Activated gamma-delta T cell (primary cell): ENCODE measurements around the gene PARG.
"Not testable (repeated sequence)": the region's sequence is repeated elsewhere in the genome, so short reads cannot be mapped to it uniquely, and the experiment has no call there.

ENCODE experiments used
- DNase-seq: peaks from one replicate; lab custom pipeline; 2025; lab: John Stamatoyannopoulos, UW

Gene PARG

DNA sequence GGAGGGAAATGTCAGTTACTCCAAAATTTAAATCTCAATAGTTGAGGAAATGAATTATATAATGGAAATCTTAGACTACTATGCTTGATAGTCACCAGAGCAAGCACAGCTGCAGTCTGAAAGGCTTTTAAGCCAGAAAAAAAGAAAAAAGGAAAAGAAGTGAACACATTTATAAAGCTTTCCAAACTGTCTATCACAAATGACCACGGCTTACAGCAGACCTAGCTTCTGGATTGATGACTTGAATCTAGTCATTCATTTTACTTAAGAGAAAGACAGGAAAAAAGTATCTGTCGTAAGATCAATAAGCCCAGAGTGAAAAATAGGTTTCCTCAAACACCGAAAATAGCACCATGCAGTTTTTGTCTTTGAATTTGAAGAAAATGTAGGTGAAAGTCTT, 111.8 kb downstream of the PARG start:
- DNase-seq = no peak

- no peak for DNase-seq
Observed at GRCh38 chr10:49827297-49827696, 114.5 kb downstream of the PARG start.

DNA sequence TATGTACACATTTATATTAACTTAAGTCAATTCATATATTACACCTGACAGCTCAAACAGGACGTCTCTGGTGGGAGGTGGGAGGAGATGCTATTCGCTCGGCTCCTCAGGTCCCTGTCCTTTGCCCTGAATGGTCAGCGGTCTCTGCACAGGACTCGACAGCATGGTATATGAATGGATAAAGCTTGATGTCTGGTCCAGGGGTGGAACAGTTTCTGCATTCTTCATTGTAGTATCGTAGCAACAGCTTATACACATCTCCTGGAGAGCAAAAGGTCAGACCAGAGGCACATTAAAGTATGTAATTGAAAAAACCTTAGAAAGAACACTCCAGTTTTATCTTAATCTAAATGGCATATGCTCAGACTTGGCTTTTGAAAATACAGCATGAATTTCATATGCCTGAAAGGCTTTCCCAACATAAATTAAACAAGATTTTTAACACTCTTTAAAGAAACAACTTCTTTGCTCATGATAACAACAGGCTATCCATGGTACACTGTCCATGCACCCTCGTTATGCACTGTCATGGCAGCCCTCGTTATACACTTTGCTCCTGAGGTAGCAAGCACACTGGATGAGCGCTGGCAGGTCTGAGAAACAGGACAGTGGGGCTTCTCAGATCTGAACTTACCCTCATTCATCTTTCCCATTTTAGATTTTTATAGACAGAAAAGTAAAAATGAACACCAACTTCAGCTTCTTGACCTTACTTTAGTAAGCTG, 122.4 kb downstream of the PARG start:
- no peak for DNase-seq

DNA sequence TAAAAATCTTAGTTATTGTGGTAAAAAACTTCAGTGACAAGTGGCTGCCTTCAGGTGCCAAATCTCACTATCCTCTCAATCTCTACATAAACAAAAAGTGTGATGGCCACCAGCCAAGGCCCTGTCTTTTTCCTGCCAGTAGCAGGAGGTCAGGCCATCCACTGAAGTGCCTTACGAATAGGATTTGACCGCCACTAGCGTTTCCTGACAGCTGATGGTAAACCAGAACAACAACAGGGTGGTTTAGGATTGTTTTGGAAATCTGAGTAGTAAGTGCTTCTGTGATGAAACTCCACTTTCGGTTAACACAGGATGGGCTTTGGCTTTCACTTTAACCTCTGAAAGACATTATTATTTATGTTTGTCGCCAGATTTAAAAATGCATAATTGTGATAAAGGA, 124.0 kb downstream of the PARG start:
- no peak for DNase-seq

DNA sequence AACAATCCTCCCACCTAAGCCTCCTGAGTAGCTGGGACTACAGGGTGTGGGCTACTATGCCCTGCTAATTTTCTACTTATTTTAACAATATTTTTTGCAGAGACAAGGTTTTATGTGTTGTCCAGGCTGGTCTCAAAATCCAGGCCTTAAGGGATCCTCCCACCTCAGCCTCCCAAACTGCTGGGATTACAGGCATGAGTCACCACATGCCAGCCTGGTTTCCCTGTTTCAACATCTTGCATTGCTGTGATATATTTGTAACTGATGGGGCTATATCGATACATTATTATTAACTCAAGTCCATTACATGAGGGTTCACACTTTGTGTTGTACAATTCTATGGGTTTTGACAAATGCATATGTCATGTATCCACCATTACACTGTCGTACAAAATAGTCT, 137.8 kb downstream of the PARG start:
- DNase-seq = no peak

GRCh38 chr10:49798275-49798674, 143.6 kb downstream of the PARG start:
- no peak for DNase-seq

DNA sequence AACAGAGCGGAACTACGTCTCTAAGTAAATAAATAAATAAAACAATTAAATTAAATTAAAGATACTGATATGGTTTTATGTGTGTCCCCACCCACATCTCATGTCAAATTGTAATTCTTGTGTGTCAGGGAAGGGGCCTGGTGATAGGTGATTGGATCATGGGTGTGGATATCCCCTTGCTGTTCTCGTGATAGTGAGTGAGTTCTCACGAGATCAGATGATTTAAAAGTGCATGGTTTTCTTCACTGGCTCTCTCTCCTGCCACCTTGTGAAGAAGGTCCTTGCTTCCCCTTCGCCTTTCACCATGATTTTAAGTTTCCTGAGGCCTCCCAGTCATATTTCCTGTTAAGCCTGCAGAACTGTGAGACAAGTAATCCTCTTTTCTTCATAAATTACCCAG, 150.7 kb downstream of the PARG start:
- no peak for DNase-seq

DNA sequence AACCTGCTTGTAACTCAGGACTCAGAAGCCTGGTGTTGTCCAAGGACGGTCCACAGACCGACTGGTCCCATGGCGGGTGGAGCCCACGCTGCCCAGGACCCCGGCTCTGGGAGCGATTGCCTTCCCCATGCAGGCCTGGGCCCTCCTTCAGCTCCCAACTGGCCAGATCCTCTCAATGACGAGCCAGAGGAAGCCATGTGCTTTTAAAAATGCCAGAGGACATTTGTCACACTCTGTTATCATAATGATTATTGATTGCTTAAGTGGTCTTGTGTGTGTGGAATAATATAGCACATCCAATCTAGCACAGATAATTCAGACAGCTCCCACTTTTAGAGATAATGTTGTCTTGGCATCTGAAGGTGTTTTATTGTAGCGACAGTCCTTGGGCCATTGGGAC, 157.1 kb downstream of the PARG start:
- DNase-seq = no peak

- DNase-seq = no peak
Observed at GRCh38 chr10:49783645-49784044, 158.2 kb downstream of the PARG start.

- DNase-seq = no peak
Observed at GRCh38 chr10:49781247-49781646, 160.6 kb downstream of the PARG start.

- DNase-seq = no peak
Observed at GRCh38 chr10:49778197-49778596, 163.6 kb downstream of the PARG start.

DNA sequence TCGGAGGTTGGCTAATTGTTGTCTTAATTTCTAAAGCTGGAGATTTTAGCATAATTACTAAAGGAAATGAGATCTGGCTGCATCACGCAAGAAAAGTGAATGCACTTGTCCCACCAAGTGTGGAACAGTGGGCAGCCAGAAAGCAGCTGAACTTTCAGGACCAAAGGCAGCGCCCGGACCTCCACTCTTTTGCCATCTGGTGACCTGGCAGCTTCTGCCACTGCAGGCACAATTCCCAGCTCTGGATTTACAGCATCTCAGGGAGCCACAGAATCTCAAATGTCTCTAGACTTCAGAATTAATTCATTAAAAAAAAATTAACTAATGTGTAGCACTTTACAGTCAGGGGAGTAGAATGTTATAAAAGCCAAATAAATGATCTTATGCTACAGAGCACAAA, 165.0 kb downstream of the PARG start:
- DNase-seq = no peak

DNA sequence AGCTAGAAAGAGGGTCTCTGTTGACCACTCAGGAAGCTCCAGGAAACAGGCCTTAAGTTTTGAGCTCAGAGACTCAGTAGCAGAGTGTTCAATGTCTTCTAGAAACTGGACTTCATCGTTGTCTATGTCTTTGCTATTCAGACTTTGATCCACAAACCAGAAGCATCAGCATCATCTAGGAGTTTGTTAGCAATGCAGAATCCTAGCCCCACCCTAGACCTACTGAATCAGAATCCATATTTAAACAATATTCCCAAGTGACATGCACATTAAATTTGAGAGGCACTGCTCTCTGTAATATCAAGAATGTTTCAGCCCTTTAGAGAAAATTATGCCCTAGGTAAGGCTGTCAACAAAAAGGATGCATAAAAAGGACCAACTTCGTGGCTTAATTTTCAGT, 166.8 kb downstream of the PARG start:
- no peak for DNase-seq

GRCh38 chr10:49772944-49773343, 168.9 kb downstream of the PARG start:
- not testable (repeated sequence) for DNase-seq

DNA sequence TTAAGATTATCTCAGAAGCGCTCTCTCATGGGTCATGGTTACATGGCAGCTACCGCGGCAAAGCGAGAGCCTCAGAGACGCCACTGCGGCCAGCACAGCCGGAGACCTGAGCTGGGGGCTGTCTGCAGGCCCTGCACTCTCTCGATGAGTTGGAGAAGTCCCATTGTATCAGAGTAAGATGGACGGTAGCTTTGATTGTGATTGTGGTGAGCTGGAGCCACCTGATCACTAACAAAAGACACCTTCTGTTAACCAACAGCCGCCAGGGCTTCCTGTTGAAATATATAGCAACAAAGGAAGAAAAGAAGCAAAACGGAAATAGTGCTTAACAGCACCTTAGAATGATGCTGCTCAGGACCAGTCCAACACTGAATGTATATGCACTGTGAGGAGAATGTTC, 170.8 kb downstream of the PARG start:
- DNase-seq = not testable (repeated sequence)

GRCh38 chr10:49769692-49770091, 172.1 kb downstream of the PARG start:
- DNase-seq = no peak

DNA sequence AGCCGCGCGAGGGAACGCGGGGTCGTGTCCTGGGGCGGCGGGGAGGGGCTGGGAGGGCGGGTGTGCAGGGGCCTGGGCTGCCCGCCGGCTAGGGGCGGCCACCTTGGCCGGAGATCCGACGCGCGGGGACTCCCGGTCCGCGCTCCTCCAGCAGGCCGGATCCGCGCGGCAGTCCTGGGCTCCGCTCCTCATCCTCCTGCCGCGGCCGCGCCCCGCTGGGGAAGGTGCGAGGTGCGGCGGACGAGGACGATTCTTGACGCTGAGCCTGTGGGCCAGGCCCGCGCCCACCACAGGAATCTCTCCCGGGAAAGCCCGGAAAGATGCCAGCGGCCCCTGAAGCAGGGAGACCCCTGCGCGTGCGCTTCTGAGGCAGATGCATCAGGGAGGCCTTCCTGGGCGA, 173.1 kb downstream of the PARG start:
- DNase-seq = no peak

DNA sequence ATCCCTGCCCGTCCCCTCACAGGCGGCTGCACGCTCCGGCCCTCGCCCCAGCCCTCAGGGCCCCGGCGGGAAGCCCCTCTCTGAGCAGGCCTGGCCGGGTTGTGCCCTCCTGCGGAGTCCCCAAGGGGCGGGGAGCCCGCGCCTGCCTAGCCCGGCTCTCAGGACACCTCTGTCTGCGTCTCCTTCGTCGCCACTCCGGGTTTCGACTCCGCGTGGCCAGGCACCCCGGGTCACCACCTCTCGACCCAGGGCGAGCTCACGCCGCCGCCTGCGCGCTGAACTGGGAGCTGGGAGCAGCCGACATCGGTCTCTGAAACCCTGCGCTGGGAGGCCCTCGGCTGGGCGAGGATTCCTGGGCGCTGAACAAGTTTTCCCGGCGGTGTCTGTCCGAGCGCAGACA, 173.5 kb downstream of the PARG start:
- no peak for DNase-seq
